Measurements from ENCODE around the gene CCR5AS.

Gene CCR5AS

GRCh38 chr3:46422617-46423016 is 15.8 kb upstream of the CCR5AS start:
- no peak for DNase-seq
- intact Hi-C loops (cut with DNase I; ENCODE audit: low total_unique reads), result loop anchor here (10.0 kb wide), 1 partner anchor 138 kb away; no protein-coding TSS in a partner anchor
- in situ Hi-C loops (cut with MboI; ENCODE audit: low sequenced_read_pairs in 4 of 4), result no loop called here
- no peaks in the 10 kb centered on the region for H3K9me3 ChIP-seq
- ATAC-seq, result no peak
- H3K36me3 ChIP-seq, result no peaks in the 10 kb centered on the region
- H3K4me1 ChIP-seq, result no peaks in the 10 kb centered on the region
- TF ChIP-seq CTCF (IDR thresholded peaks at IDR 0.05 in 4 of 5, conservative IDR thresholded peaks at IDR 0.05 in 1 of 5) (no peak), POLR2A (IDR thresholded peaks at IDR 0.05) (no peak)
- H3K27ac ChIP-seq, result no peak overlapping the region
- H3K27me3 ChIP-seq, result no peaks in the 10 kb centered on the region
- H3K4me3 ChIP-seq, result no peak overlapping the region

GRCh38 chr3:46420931-46421330 is 14.1 kb upstream of the CCR5AS start:
- H3K9me3 ChIP-seq, result no peaks in the 10 kb centered on the region
- in situ Hi-C loops (cut with MboI; ENCODE audit: low sequenced_read_pairs in 4 of 4) (no loop called here), intact Hi-C loops (cut with DNase I; ENCODE audit: low total_unique reads) (loop anchor here (10.0 kb wide), 1 partner anchor 136 kb away; no protein-coding TSS in a partner anchor)
- no peaks in the 10 kb centered on the region for H3K36me3 ChIP-seq
- no peaks in the 10 kb centered on the region for H3K27me3 ChIP-seq
- DNase-seq (no peak), ATAC-seq (no peak)
- no peak overlapping the region for H3K4me3 ChIP-seq
- no peak for TF ChIP-seq POLR2A (IDR thresholded peaks at IDR 0.05)
- TF ChIP-seq CTCF (IDR thresholded peaks at IDR 0.05 in 4 of 5, conservative IDR thresholded peaks at IDR 0.05 in 1 of 5), result no peak
- H3K4me1 ChIP-seq, result peaks cover 0 to 12% of the 10 kb centered on the region in 2 donors
- H3K27ac ChIP-seq, result no peak overlapping the region

DNA sequence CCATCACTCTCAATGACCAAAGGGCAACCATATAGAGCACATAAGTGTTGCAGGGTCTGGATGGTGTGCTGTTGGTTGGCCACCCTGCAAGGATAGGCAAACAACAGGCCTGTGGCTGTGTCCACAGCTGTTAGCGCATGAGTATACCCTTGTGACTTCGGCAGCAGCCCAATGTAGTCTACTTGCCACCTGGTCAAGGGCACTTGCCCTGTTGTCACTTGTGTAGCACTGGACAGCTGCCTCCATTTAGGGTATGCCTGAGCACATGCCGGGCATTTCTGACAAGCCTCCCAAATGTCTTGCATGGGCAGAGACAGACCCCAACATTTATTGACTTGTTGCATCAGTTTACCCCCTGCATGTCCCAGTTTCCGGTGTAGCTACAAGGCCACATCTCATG is 12.9 kb upstream of the CCR5AS start:
- no peaks in the 10 kb centered on the region for H3K36me3 ChIP-seq
- in situ Hi-C loops (cut with MboI; ENCODE audit: low sequenced_read_pairs in 4 of 4) (no loop called here), intact Hi-C loops (cut with DNase I; ENCODE audit: low total_unique reads) (loop anchor here (10.0 kb wide), 1 partner anchor 135 kb away; no protein-coding TSS in a partner anchor)
- H3K4me3 ChIP-seq, result no peak overlapping the region
- ATAC-seq, result no peak
- H3K9me3 ChIP-seq, result no peaks in the 10 kb centered on the region
- DNase-seq, result no peak
- no peaks in the 10 kb centered on the region for H3K27me3 ChIP-seq
- TF ChIP-seq CTCF (IDR thresholded peaks at IDR 0.05 in 4 of 5, conservative IDR thresholded peaks at IDR 0.05 in 1 of 5) (no peak), POLR2A (IDR thresholded peaks at IDR 0.05) (no peak)
- H3K4me1 ChIP-seq, result peaks cover 0 to 16% of the 10 kb centered on the region in 2 donors
- H3K27ac ChIP-seq, result no peak overlapping the region

DNA sequence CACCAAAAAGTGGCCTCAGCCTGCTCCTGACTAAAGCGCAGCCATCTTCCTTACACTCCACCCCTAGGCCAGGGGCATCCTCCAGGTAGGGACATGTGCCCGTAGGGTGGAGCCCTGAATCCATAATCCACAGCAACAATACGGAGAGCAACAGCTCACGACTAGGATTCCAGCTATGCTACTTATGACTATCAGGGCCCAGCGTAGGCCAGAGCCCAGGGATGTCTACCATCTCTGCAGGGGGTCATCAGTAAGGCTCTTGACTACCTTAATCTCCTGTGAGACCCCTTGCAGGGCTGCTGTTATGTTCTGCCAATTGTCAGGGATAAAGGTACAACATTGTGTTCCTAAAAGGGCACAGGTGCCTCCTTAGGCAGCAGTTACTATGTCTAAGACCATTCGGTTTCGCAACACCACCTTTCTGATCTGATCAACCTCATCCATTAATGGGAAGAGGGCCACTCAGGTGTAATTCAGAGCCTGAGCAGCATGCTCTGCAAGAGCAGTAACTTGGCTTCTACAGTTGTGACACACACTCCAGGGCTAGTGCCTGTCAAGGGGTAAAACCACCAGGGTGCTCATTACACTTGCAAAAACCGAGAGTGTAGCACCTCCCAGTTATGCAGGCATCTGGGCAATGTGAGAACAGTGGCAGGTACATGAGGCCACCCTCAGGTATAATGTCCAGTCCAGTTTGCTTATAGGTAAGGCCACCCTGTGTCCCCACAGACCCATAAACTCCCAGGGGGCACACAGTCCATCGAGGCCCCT is 11.2 kb upstream of the CCR5AS start:
- in situ Hi-C loops (cut with MboI; ENCODE audit: low sequenced_read_pairs in 4 of 4) (no loop called here), intact Hi-C loops (cut with DNase I; ENCODE audit: low total_unique reads) (no loop called here)
- no peaks in the 10 kb centered on the region for H3K27me3 ChIP-seq
- TF ChIP-seq CTCF (IDR thresholded peaks at IDR 0.05 in 4 of 5, conservative IDR thresholded peaks at IDR 0.05 in 1 of 5), result no peak
- no peak for TF ChIP-seq POLR2A (IDR thresholded peaks at IDR 0.05)
- no peaks in the 10 kb centered on the region for H3K36me3 ChIP-seq
- no peak overlapping the region for H3K4me3 ChIP-seq
- no peak overlapping the region for H3K27ac ChIP-seq
- H3K9me3 ChIP-seq, result no peaks in the 10 kb centered on the region
- ATAC-seq, result no peak
- DNase-seq, result no peak
- peaks cover 3 to 19% of the 10 kb centered on the region in 2 donors for H3K4me1 ChIP-seq
